ENCODE data around the gene MBOAT7.
"Not testable (repeated sequence)": the region's sequence is repeated elsewhere in the genome, so short reads cannot be mapped to it uniquely, and the experiment has no call there.

The MBOAT7 gene

GRCh38 chr19:54190503-54191010 is 1.2 kb upstream of the MBOAT7 start:
- peak overlapping the region; percentile 79 for H3K4me3 ChIP-seq (ENCODE audit: low read length)
- peaks cover 19% of the 10 kb centered on the region for H3K4me1 ChIP-seq (ENCODE audit: insufficient read depth, low read length)
- H3K9me3 ChIP-seq (ENCODE audit: low read length): no peaks in the 10 kb centered on the region
- peaks cover 29% of the 10 kb centered on the region for H3K36me3 ChIP-seq (ENCODE audit: insufficient read depth, low read length)
- H2AFZ ChIP-seq (ENCODE audit: low read depth, low read length): peak overlapping the region; percentile 52
- H3K27me3 ChIP-seq (ENCODE audit: insufficient read depth, low read length): no peaks in the 10 kb centered on the region

- Histone ChIP-seq H3K36me3 (ENCODE audit: insufficient read depth, low read length) (peaks cover 27% of the 10 kb centered on the region), H3K4me3 (ENCODE audit: low read length) (peak overlapping the region; percentile 79), H2AFZ (ENCODE audit: low read depth, low read length) (peak overlapping the region; percentile 52), H3K9me3 (ENCODE audit: low read length) (no peaks in the 10 kb centered on the region), H3K27me3 (ENCODE audit: insufficient read depth, low read length) (no peaks in the 10 kb centered on the region), H3K4me1 (ENCODE audit: insufficient read depth, low read length) (peaks cover 19% of the 10 kb centered on the region)
Observed at GRCh38 chr19:54189735-54190502, 539 bp upstream of the MBOAT7 start.

- Histone ChIP-seq H3K36me3 (ENCODE audit: insufficient read depth, low read length) (peaks cover 28% of the 10 kb centered on the region), H2AFZ (ENCODE audit: low read depth, low read length) (no peak overlapping the region), H3K27me3 (ENCODE audit: insufficient read depth, low read length) (no peaks in the 10 kb centered on the region), H3K4me1 (ENCODE audit: insufficient read depth, low read length) (peaks cover 19% of the 10 kb centered on the region), H3K4me3 (ENCODE audit: low read length) (peak overlapping the region; percentile 56), H3K9me3 (ENCODE audit: low read length) (no peaks in the 10 kb centered on the region)
Observed at GRCh38 chr19:54188215-54188871, 1.0 kb downstream of the MBOAT7 start.

GRCh38 chr19:54186934-54187381 is 2.4 kb downstream of the MBOAT7 start:
- no peaks in the 10 kb centered on the region for H3K27me3 ChIP-seq (ENCODE audit: insufficient read depth, low read length)
- no peak overlapping the region for H2AFZ ChIP-seq (ENCODE audit: low read depth, low read length)
- H3K4me3 ChIP-seq (ENCODE audit: low read length): no peak overlapping the region
- H3K36me3 ChIP-seq (ENCODE audit: insufficient read depth, low read length): peaks cover 23% of the 10 kb centered on the region
- peaks cover 11% of the 10 kb centered on the region for H3K4me1 ChIP-seq (ENCODE audit: insufficient read depth, low read length)
- no peaks in the 10 kb centered on the region for H3K9me3 ChIP-seq (ENCODE audit: low read length)

GRCh38 chr19:54186351-54186750 is 3.0 kb downstream of the MBOAT7 start:
- H3K36me3 ChIP-seq (ENCODE audit: insufficient read depth, low read length): peaks cover 22% of the 10 kb centered on the region
- H3K4me3 ChIP-seq (ENCODE audit: low read length): no peak overlapping the region
- no peaks in the 10 kb centered on the region for H3K9me3 ChIP-seq (ENCODE audit: low read length)

GRCh38 chr19:54183431-54183830 is 5.9 kb downstream of the MBOAT7 start:
- Histone ChIP-seq H2AFZ (ENCODE audit: low read depth, low read length) (no peak overlapping the region), H3K4me1 (ENCODE audit: insufficient read depth, low read length) (peaks cover 31% of the 10 kb centered on the region), H3K36me3 (ENCODE audit: insufficient read depth, low read length) (peaks cover 29% of the 10 kb centered on the region), H3K4me3 (ENCODE audit: low read length) (no peak overlapping the region), H3K27me3 (ENCODE audit: insufficient read depth, low read length) (no peaks in the 10 kb centered on the region), H3K9me3 (ENCODE audit: low read length) (no peaks in the 10 kb centered on the region)

More at GRCh38 chr19:54186351-54186750, 3.0 kb downstream of the MBOAT7 start:
- Histone ChIP-seq H3K4me1 (ENCODE audit: insufficient read depth, low read length) (peaks cover 8% of the 10 kb centered on the region), H2AFZ (ENCODE audit: low read depth, low read length) (no peak overlapping the region), H3K27me3 (ENCODE audit: insufficient read depth, low read length) (no peaks in the 10 kb centered on the region)

GRCh38 chr19:54181894-54182293 is 7.5 kb downstream of the MBOAT7 start:
- Histone ChIP-seq H3K4me1 (ENCODE audit: insufficient read depth, low read length) (peaks cover 29% of the 10 kb centered on the region), H3K36me3 (ENCODE audit: insufficient read depth, low read length) (peaks cover 29% of the 10 kb centered on the region)
- not testable (repeated sequence) for H3K27me3 ChIP-seq (ENCODE audit: insufficient read depth, low read length); H3K9me3 ChIP-seq (ENCODE audit: low read length); H2AFZ ChIP-seq (ENCODE audit: low read depth, low read length); H3K4me3 ChIP-seq (ENCODE audit: low read length)

- Histone ChIP-seq H3K4me1 (ENCODE audit: insufficient read depth, low read length) (peaks cover 29% of the 10 kb centered on the region), H3K36me3 (ENCODE audit: insufficient read depth, low read length) (peaks cover 28% of the 10 kb centered on the region), H2AFZ (ENCODE audit: low read depth, low read length) (no peak overlapping the region), H3K27me3 (ENCODE audit: insufficient read depth, low read length) (no peaks in the 10 kb centered on the region), H3K4me3 (ENCODE audit: low read length) (no peak overlapping the region), H3K9me3 (ENCODE audit: low read length) (no peaks in the 10 kb centered on the region)
Observed at GRCh38 chr19:54180691-54181091, 8.7 kb downstream of the MBOAT7 start.

GRCh38 chr19:54179921-54180461 is 9.4 kb downstream of the MBOAT7 start:
- H3K9me3 ChIP-seq (ENCODE audit: low read length): no peaks in the 10 kb centered on the region
- no peaks in the 10 kb centered on the region for H3K27me3 ChIP-seq (ENCODE audit: insufficient read depth, low read length)
- H2AFZ ChIP-seq (ENCODE audit: low read depth, low read length): no peak overlapping the region
- no peak overlapping the region for H3K4me3 ChIP-seq (ENCODE audit: low read length)
- H3K4me1 ChIP-seq (ENCODE audit: insufficient read depth, low read length): peaks cover 29% of the 10 kb centered on the region
- H3K36me3 ChIP-seq (ENCODE audit: insufficient read depth, low read length): peaks cover 28% of the 10 kb centered on the region

GRCh38 chr19:54179262-54179852 is 10.0 kb downstream of the MBOAT7 start:
- H3K9me3 ChIP-seq (ENCODE audit: low read length): no peaks in the 10 kb centered on the region
- H3K4me1 ChIP-seq (ENCODE audit: insufficient read depth, low read length): peaks cover 29% of the 10 kb centered on the region
- H3K4me3 ChIP-seq (ENCODE audit: low read length): no peak overlapping the region
- H2AFZ ChIP-seq (ENCODE audit: low read depth, low read length): no peak overlapping the region
- H3K36me3 ChIP-seq (ENCODE audit: insufficient read depth, low read length): peaks cover 28% of the 10 kb centered on the region
- no peaks in the 10 kb centered on the region for H3K27me3 ChIP-seq (ENCODE audit: insufficient read depth, low read length)

- Histone ChIP-seq H3K9me3 (ENCODE audit: low read length) (no peaks in the 10 kb centered on the region), H3K36me3 (ENCODE audit: insufficient read depth, low read length) (peaks cover 24% of the 10 kb centered on the region), H2AFZ (ENCODE audit: low read depth, low read length) (no peak overlapping the region), H3K27me3 (ENCODE audit: insufficient read depth, low read length) (no peaks in the 10 kb centered on the region), H3K4me3 (ENCODE audit: low read length) (no peak overlapping the region), H3K4me1 (ENCODE audit: insufficient read depth, low read length) (peaks cover 29% of the 10 kb centered on the region)
Observed at GRCh38 chr19:54178581-54179261, 10.7 kb downstream of the MBOAT7 start.

- Histone ChIP-seq H3K4me1 (ENCODE audit: insufficient read depth, low read length) (peaks cover 11% of the 10 kb centered on the region), H3K27me3 (ENCODE audit: insufficient read depth, low read length) (no peaks in the 10 kb centered on the region), H3K9me3 (ENCODE audit: low read length) (no peaks in the 10 kb centered on the region), H2AFZ (ENCODE audit: low read depth, low read length) (no peak overlapping the region), H3K36me3 (ENCODE audit: insufficient read depth, low read length) (peaks cover 12% of the 10 kb centered on the region), H3K4me3 (ENCODE audit: low read length) (no peak overlapping the region)
Observed at GRCh38 chr19:54173951-54174834, 15.2 kb downstream of the MBOAT7 start.

Measured in neuron (in vitro differentiated cells).